K562 (cell line): Measurements from ENCODE around the gene CDC45. TPM values are rescaled to one million over a fixed set of nuclear protein-coding genes. Genes with fewer than 3 reads are reported as not detected.
A peak's percentile ranks its signal among the peaks of the same experiment; 100 is the strongest.

Experiments used
- ATF4 ChIP-seq: fragments of 450-650 bp; formaldehyde crosslinking; IDR thresholded peaks from 2 replicates; pipeline ENCODE4 v1.4.0; 2022; ENCODE audit warnings: mild to moderate bottlenecking, moderate library complexity
- CXXC5 ChIP-seq: fragments of 250-450 bp; sonication (Bioruptor Pico); IDR thresholded peaks from 2 replicates; pipeline ENCODE4 v1.8.0; 2022; ENCODE audit warnings: inconsistent platforms, mild to moderate bottlenecking, moderate library complexity
- DMBX1 ChIP-seq: fragments of 250-450 bp; sonication (Bioruptor Pico); IDR thresholded peaks from 2 replicates; pipeline ENCODE4 v1.8.0; 2022; ENCODE audit warnings: inconsistent platforms, mild to moderate bottlenecking, moderate library complexity, borderline replicate concordance
- ETV6 ChIP-seq, 3 experiments: fragments of 150-350 bp in 1 of 3; sonication (generic) in 1 of 3; formaldehyde crosslinking in 1 of 3; IDR thresholded peaks; 2 replicates each; pipeline versions ENCODE4 v1.6.1 to v1.8.0; 2014 to 2022; ENCODE audit warnings: borderline replicate concordance in 2 of 3, low read depth in 2 of 3, antibody characterized with exemption in 1 of 3, low read length in 1 of 3, mild to moderate bottlenecking in 1 of 3, missing genetic modification reagents in 1 of 3
- NCOA6 ChIP-seq: fragments of 450-650 bp; IDR thresholded peaks from 2 replicates; pipeline ENCODE4 v1.6.1; 2017; ENCODE audit warnings: mild to moderate bottlenecking
- PBX2 ChIP-seq, 2 experiments: IDR thresholded peaks in 1 of 2; conservative IDR thresholded peaks in 1 of 2; 2 replicates each; pipeline ENCODE4 v1.6.1; 2016; ENCODE audit warnings: low read depth in 2 of 2, mild to moderate bottlenecking in 1 of 2, missing compliant biosample characterization in 1 of 2, missing genetic modification characterization in 1 of 2, moderate library complexity in 1 of 2
- RNF219 ChIP-seq: fragments of 250-450 bp; sonication (Bioruptor Pico); IDR thresholded peaks from 2 replicates; pipeline ENCODE4 v1.5.0; 2022; ENCODE audit warnings: mild to moderate bottlenecking
- SETDB1 ChIP-seq: IDR thresholded peaks from one replicate; pipeline ENCODE4 v1.6.1; 2012; ENCODE audit warnings: low read length, control low read depth, inconsistent platforms
- SMAD4 ChIP-seq: fragments of 250-450 bp; sonication (Bioruptor Pico); conservative IDR thresholded peaks from 2 replicates; pipeline ENCODE4 v1.8.0; 2021; ENCODE audit warnings: inconsistent platforms, mild to moderate bottlenecking, moderate library complexity
- SRF ChIP-seq, 2 experiments: fragments of 250-450, 450-650 bp in 1 of 2; sonication (Bioruptor Pico) in 1 of 2; sonication (generic) in 1 of 2; formaldehyde crosslinking; IDR thresholded peaks; 2 replicates each; pipeline versions ENCODE4 v1.5.0 to v1.5.1; 2020 to 2022; ENCODE audit warnings: mild to moderate bottlenecking in 1 of 2, missing genetic modification reagents in 1 of 2
- TAL1 ChIP-seq: fragments of 450-650 bp; IDR thresholded peaks from 2 replicates; pipeline ENCODE4 v1.6.1; 2016; ENCODE audit warnings: mild to moderate bottlenecking
- TCF15 ChIP-seq: fragments of 250-450 bp; sonication (Bioruptor Pico); IDR thresholded peaks from 2 replicates; pipeline ENCODE4 v1.8.0; 2022; ENCODE audit warnings: moderate library complexity, mild to moderate bottlenecking, inconsistent platforms
- TEAD1 ChIP-seq, 2 experiments: fragments of 450-650 bp in 1 of 2; sonication (generic) in 1 of 2; formaldehyde crosslinking; IDR thresholded peaks; 2 replicates each; pipeline versions ENCODE4 v1.4.0 to v1.8.0; 2020 to 2022; ENCODE audit warnings: mild to moderate bottlenecking in 2 of 2, missing genetic modification reagents in 1 of 2
- VEZF1 ChIP-seq: fragments of 200-800 bp; sonication (Bioruptor generic); IDR thresholded peaks from 2 replicates; pipeline ENCODE4 v1.6.1; 2017; ENCODE audit warnings: missing genetic modification characterization, missing compliant biosample characterization
- ZBTB12 ChIP-seq: fragments of 250-450 bp; sonication (Bioruptor Pico); IDR thresholded peaks from 2 replicates; pipeline ENCODE4 v1.4.0; 2020
- ZNF778 ChIP-seq: fragments of 450-650 bp; formaldehyde crosslinking; IDR thresholded peaks from 2 replicates; pipeline ENCODE4 v1.4.0; 2020; ENCODE audit warnings: mild to moderate bottlenecking, moderate library complexity
- polyA plus RNA-seq, 8 experiments: library from polyadenylated mRNA; depleted of rRNA in 4 of 8; stranded (reverse) in 5 of 8; unstranded in 3 of 8; fragments of >200 nt; fragmentation: Nextera tagmentation in 2 of 8; fragmentation: Illumina TruSeq in 1 of 8; extraction: Ambion mirVana in 2 of 8; extraction: Trizol in 1 of 8; gene quantifications; 2 replicates each; pipeline versions ENCODE4 v1.2.1 to v1.2.3, GENCODE V29; 2011 to 2014; ENCODE audit warnings: inconsistent platforms in 1 of 8, missing spikeins in 1 of 8
- total RNA-seq, 7 experiments: library from RNA; depleted of rRNA in 6 of 7; stranded (reverse); fragments of >200 nt in 6 of 7; fragmentation: Illumina TruSeq in 2 of 7; extraction: Trizol in 2 of 7; gene quantifications; 2 replicates each; pipeline versions ENCODE4 v1.2.1 to v1.2.3, GENCODE V29; 2011 to 2021; ENCODE audit warnings: low replicate concordance in 1 of 7

CDC45 gene
- total and polyA plus RNA-seq, 9 of the 15 experiments (the other 6 are each of a cell fraction or from before 2014, with no cell fraction given), result 251 to 580 (median 410) TPM

- TF ChIP-seq SMAD4 (CRISPR knock-in tag) (peak; percentile 97), NCOA6 (no peak), PBX2 (CRISPR knock-in tag; IDR thresholded peaks at IDR 0.05; ENCODE audit: low read depth) (no peak), PBX2 (tag; conservative IDR thresholded peaks at IDR 0.05; ENCODE audit: low read depth) (peak; percentile 85), ZBTB12 (CRISPR knock-in tag) (peak; percentile 96), TAL1 (no peak), TCF15 (CRISPR knock-in tag) (peak; percentile 92; the same call in 1 of the 2 replicates), DMBX1 (CRISPR knock-in tag) (peak; percentile 99), SETDB1 (peak; percentile 71), VEZF1 (CRISPR knock-in tag) (no peak), CXXC5 (CRISPR knock-in tag) (peak; percentile 100), ZNF778 (CRISPR knock-in tag) (no peak), ATF4 (CRISPR knock-in tag) (peak; percentile 87), RNF219 (peak; percentile 70; the same call in 1 of the 2 replicates), SRF (CRISPR knock-in tag; IDR thresholded peaks at IDR 0.05) (peak; percentile 71 to 88; a peak in 3 of 4 replicates), TEAD1 (CRISPR knock-in tag; IDR thresholded peaks at IDR 0.05) (peak in 1 of 2 experiments; percentile 96; a peak in 2 of 4 replicates), ETV6 (IDR thresholded peaks at IDR 0.05; ENCODE audit: borderline replicate concordance in 1 of 2, low read depth in 2 of 2, low read length in 1 of 2) (no peak), ETV6 (CRISPR knock-in tag; IDR thresholded peaks at IDR 0.05; ENCODE audit: borderline replicate concordance) (no peak)
These were observed at the start of gene CDC45 (continued) for GRCh38 chr22:19479355-19480172.
